NCI-H1105 (cell line): Measurements from ENCODE around the gene CRADD.

Experiments
- DNase-seq: peaks from one replicate; lab custom pipeline; 2025; lab: John Stamatoyannopoulos, UW

Gene CRADD

GRCh38 chr12:93939641-93940325 is 262.6 kb downstream of the CRADD start:
- DNase-seq = no peak

- DNase-seq = no peak
These were observed 266.6 kb downstream of the CRADD start for GRCh38 chr12:93943780-93944179.

GRCh38 chr12:93944201-93944600 is 267.0 kb downstream of the CRADD start:
- DNase-seq = no peak
